Progenitor cell of endocrine pancreas (in vitro differentiated cells): ENCODE data around the gene ZNF732. TPM values are rescaled to one million over a fixed set of nuclear protein-coding genes. Genes with fewer than 3 reads are reported as not detected.
"Not testable (repeated sequence)": the region's sequence is repeated elsewhere in the genome, so short reads cannot be mapped to it uniquely, and the experiment has no call there.

ENCODE experiments used
- DNase-seq: peaks from one replicate; pipeline ENCODE4 v3.0.0; 2021; ENCODE audit warnings: low spot score; ENCODE audit not compliant: unreplicated experiment
- H3K27ac Mint-ChIP-seq: 2 replicates; pipeline ENCODE4 v1.8.0; 2021; ENCODE audit warnings: mild to moderate bottlenecking, moderate library complexity, mixed read lengths
- H3K27me3 Mint-ChIP-seq: 2 replicates; pipeline ENCODE4 v1.8.0; 2021; ENCODE audit warnings: mixed read lengths
- H3K36me3 Mint-ChIP-seq: 2 replicates; pipeline ENCODE4 v1.8.0; 2022; ENCODE audit warnings: mixed read lengths; ENCODE audit not compliant: insufficient read depth
- H3K4me1 Mint-ChIP-seq: 2 replicates; pipeline ENCODE4 v1.8.0; 2021; ENCODE audit warnings: low read depth, mixed read lengths
- H3K4me3 Mint-ChIP-seq: 2 replicates; pipeline ENCODE4 v1.8.0; 2021; ENCODE audit warnings: low read depth, mild to moderate bottlenecking, moderate library complexity, mixed read lengths
- H3K9me3 Mint-ChIP-seq: 2 replicates; pipeline ENCODE4 v1.8.0; 2021; ENCODE audit warnings: low read depth, mixed read lengths
- total RNA-seq: library from RNA; stranded (reverse); gene quantifications from 2 replicates; pipeline ENCODE4 v1.2.1, GENCODE V29; 2021
- TF ChIP-seq, protein P1 (sequence below): fragments of 200-600 bp; sonication (generic); IDR thresholded peaks from one replicate; pipeline ENCODE4 v1.5.0; 2021; ENCODE audit warnings: antibody characterized with exemption, mild to moderate bottlenecking; ENCODE audit not compliant: unreplicated experiment

Gene ZNF732
- total RNA-seq, 1 donor from 2014 or later = 2.2 TPM

DNA sequence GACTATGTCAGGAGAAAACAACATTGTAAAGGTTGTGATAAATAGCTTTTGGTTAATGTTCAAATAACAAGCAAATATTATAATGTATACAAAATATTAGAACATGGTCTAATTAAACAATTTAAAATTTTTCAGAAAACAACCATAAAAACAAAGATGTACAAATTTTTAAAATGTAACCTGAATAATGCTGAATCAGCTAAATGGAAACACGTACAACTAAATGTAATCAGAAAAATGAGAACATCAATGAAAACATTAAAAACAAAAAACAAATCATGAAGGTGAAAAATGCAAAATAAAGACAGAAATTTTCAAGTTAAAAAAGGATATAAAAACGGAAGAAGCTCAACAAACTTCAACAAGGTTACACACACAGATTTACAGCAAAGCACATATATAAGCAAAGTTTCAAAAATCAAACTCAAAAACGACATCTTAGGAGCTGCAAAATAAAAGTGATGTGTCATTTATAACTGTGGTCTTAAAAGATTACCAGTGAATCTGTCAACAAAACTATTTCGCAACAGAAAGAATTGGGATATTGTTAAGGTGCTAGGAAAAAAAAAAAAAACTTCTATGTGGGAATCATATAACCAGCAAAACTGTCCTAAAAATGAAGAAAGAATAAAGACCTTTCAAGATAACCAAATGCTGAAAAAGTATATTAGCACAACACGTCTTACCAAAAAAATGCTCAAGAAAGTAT, 31.8 kb downstream of the ZNF732 start:
- Mint-ChIP-seq H3K27me3 (no peaks in the 10 kb centered on the region), H3K36me3 (peaks cover 48% of the 10 kb centered on the region), H3K9me3 (peaks cover 65% of the 10 kb centered on the region), H3K4me1 (no peaks in the 10 kb centered on the region), H3K27ac (no peak overlapping the region), H3K4me3 (no peak overlapping the region)
- no peak for DNase-seq
- TF ChIP-seq, protein P1, sequence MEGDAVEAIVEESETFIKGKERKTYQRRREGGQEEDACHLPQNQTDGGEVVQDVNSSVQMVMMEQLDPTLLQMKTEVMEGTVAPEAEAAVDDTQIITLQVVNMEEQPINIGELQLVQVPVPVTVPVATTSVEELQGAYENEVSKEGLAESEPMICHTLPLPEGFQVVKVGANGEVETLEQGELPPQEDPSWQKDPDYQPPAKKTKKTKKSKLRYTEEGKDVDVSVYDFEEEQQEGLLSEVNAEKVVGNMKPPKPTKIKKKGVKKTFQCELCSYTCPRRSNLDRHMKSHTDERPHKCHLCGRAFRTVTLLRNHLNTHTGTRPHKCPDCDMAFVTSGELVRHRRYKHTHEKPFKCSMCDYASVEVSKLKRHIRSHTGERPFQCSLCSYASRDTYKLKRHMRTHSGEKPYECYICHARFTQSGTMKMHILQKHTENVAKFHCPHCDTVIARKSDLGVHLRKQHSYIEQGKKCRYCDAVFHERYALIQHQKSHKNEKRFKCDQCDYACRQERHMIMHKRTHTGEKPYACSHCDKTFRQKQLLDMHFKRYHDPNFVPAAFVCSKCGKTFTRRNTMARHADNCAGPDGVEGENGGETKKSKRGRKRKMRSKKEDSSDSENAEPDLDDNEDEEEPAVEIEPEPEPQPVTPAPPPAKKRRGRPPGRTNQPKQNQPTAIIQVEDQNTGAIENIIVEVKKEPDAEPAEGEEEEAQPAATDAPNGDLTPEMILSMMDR = no peak

GRCh38 chr4:271492-272103, 33.7 kb downstream of the ZNF732 start:
- peaks cover 44% of the 10 kb centered on the region for H3K36me3 Mint-ChIP-seq
- TF ChIP-seq, protein P1 = no peak
- H3K27me3 Mint-ChIP-seq = no peaks in the 10 kb centered on the region
- no peak for DNase-seq
- peaks cover 50% of the 10 kb centered on the region for H3K9me3 Mint-ChIP-seq
- H3K4me1 Mint-ChIP-seq = no peaks in the 10 kb centered on the region
- no peak overlapping the region for H3K27ac Mint-ChIP-seq
- no peak overlapping the region for H3K4me3 Mint-ChIP-seq

DNA sequence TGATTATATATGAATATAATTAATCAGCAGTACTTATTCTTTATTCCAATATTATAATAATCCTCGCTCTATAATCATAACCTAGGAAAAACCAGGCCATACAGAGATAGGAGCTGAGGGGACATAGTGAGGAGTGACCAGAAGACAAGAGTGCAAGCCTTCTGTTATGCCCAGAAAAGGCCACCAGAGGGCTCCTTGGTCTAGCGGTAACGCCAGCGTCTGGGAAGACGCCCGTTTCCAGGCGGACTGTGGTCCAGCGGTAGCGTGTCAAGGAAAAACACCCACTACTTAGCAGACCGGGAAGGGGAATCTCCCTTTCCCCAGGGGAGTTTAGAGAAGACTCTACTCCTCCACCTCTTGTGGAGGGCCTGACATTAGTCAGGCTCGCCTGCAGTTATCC, 46.0 kb downstream of the ZNF732 start:
- Mint-ChIP-seq H3K9me3 (peaks cover 64% of the 10 kb centered on the region), H3K36me3 (peaks cover 43% of the 10 kb centered on the region)
- TF ChIP-seq, protein P1 = peak; percentile 25
- not testable (repeated sequence) for H3K27ac Mint-ChIP-seq, DNase-seq, H3K4me3 Mint-ChIP-seq, H3K27me3 Mint-ChIP-seq, H3K4me1 Mint-ChIP-seq

- Mint-ChIP-seq H3K36me3 (peaks cover 40% of the 10 kb centered on the region), H3K4me1 (no peaks in the 10 kb centered on the region), H3K27me3 (no peaks in the 10 kb centered on the region), H3K4me3 (no peak overlapping the region), H3K9me3 (peaks cover 63% of the 10 kb centered on the region), H3K27ac (no peak overlapping the region)
- TF ChIP-seq, protein P1 = no peak
- no peak for DNase-seq
These were observed 48.8 kb downstream of the ZNF732 start for GRCh38 chr4:256492-256891.

GRCh38 chr4:253936-254756, 51.1 kb downstream of the ZNF732 start:
- H3K27me3 Mint-ChIP-seq = no peaks in the 10 kb centered on the region
- peaks cover 31% of the 10 kb centered on the region for H3K36me3 Mint-ChIP-seq

More at GRCh38 chr4:253936-254756, 51.1 kb downstream of the ZNF732 start:
- TF ChIP-seq, protein P1 = no peak
- Mint-ChIP-seq H3K4me1 (no peaks in the 10 kb centered on the region), H3K9me3 (peaks cover 56% of the 10 kb centered on the region), H3K4me3 (no peak overlapping the region), H3K27ac (no peak overlapping the region)
- DNase-seq = no peak
